HepG2 (cell line): ENCODE results near the gene EFCAB3. TPM values are rescaled to one million over a fixed set of nuclear protein-coding genes. Genes with fewer than 3 reads are reported as not detected.

Experiments
- ATAC-seq: fragments of 200-7000 bp; cut with Tn5 transposase; 3 replicates; pipeline ENCODE4 v1.9.1; 2020; ENCODE audit warnings: mild to moderate bottlenecking, moderate library complexity
- Bru-seq: library from RNA; stranded (reverse); fragments of 400-500 nt; gene quantifications from one replicate; lab custom pipeline; 2021; lab: Mats Ljungman, UMichigan
- BruChase-seq, 2 experiments: library from RNA; stranded (reverse); fragments of 400-500 nt; gene quantifications; one replicate each; lab custom pipeline; 2021; lab: Mats Ljungman, UMichigan
- BruUV-seq: library from RNA; stranded (reverse); fragments of 400-500 nt; replicated peaks from 2 replicates; lab custom pipeline; 2021; lab: Mats Ljungman, UMichigan
- CTCF ChIA-PET: fragments of 300-600 bp; formaldehyde crosslinking; extraction: SDS; loops from one replicate; lab custom pipeline; 2021; ENCODE audit warnings: low total read pairs, inconsistent platforms, low intra/inter-chr PET ratio; lab: Yijun Ruan, JAX
- POLR2A ChIA-PET: fragments of 350-600 bp; sonication (Branson Sonifier 250); formaldehyde crosslinking; loops from one replicate; lab custom pipeline; 2020; ENCODE audit warnings: antibody characterized with exemption, inconsistent platforms; lab: Yijun Ruan, JAX
- DNase-seq: peaks from one replicate; pipeline ENCODE4 v3.0.0-alpha.2; 2015; ENCODE audit warnings: low spot score
- FAIRE-seq: peaks from 3 replicates; lab custom pipeline; 2011; peaks lifted over from hg19 to GRCh38; lab: Jason Lieb, UNC
- H2AFZ ChIP-seq: one replicate; pipeline ENCODE4 v1.6.1; 2011; ENCODE audit warnings: low read length, inconsistent platforms
- H3K27ac ChIP-seq: fragments of 300-600 bp; 3 replicates; pipeline ENCODE4 v1.8.0; 2011; ENCODE audit warnings: mixed run types, mild to moderate bottlenecking, mixed read lengths, low read length, inconsistent platforms; ENCODE audit not compliant: insufficient read depth; ENCODE audit errors: extremely low read length
- H3K27me3 ChIP-seq, 2 experiments: fragments of 200-600 bp in 1 of 2; 2 replicates in 1 of 2; 3 replicates in 1 of 2; pipeline versions ENCODE4 v1.6.0 to v1.8.0; 2011; ENCODE audit warnings: low read length in 2 of 2, mild to moderate bottlenecking in 2 of 2, moderate library complexity in 2 of 2, inconsistent platforms in 1 of 2; ENCODE audit not compliant: insufficient read depth in 2 of 2, control insufficient read depth in 1 of 2
- H3K36me3 ChIP-seq, 2 experiments: fragments of 200-600 bp in 1 of 2; replicated peaks in 1 of 2; 2 replicates in 1 of 2; 3 replicates in 1 of 2; pipeline versions ENCODE4 v1.5.1 to v1.8.0; 2011; ENCODE audit warnings: low read length in 2 of 2, inconsistent platforms in 1 of 2; ENCODE audit not compliant: insufficient read depth in 2 of 2, control insufficient read depth in 1 of 2
- H3K4me1 ChIP-seq: 2 replicates; pipeline ENCODE4 v1.5.1; 2012; ENCODE audit warnings: low read length, inconsistent platforms; ENCODE audit not compliant: insufficient read depth
- H3K4me2 ChIP-seq: 2 replicates; pipeline ENCODE4 v1.6.0; 2011; ENCODE audit warnings: low read depth, low read length, inconsistent platforms
- H3K4me3 ChIP-seq, 3 experiments: fragments of 200-600 bp in 1 of 3; sonication (generic), shearing (Covaris generic) in 1 of 3; replicated peaks in 1 of 3; 2 replicates each; pipeline ENCODE4 v1.5.1; 2011 to 2016; ENCODE audit warnings: low read length in 3 of 3, inconsistent platforms in 2 of 3, low read depth in 2 of 3, mild to moderate bottlenecking in 2 of 3, control low read depth in 1 of 3, mixed read lengths in 1 of 3; ENCODE audit not compliant: insufficient read depth in 1 of 3
- H3K79me2 ChIP-seq: one replicate; pipeline ENCODE4 v1.6.1; 2011; ENCODE audit warnings: low read length, inconsistent platforms; ENCODE audit not compliant: insufficient read depth
- H3K9ac ChIP-seq: 2 replicates; pipeline ENCODE4 v1.6.0; 2011; ENCODE audit warnings: mild to moderate bottlenecking, low read depth, low read length, inconsistent platforms; ENCODE audit not compliant: insufficient read depth
- H3K9me3 ChIP-seq: 2 replicates; pipeline ENCODE4 v1.5.1; 2012; ENCODE audit warnings: mild to moderate bottlenecking, low read length
- H4K20me1 ChIP-seq: 2 replicates; pipeline ENCODE4 v1.6.0; 2011; ENCODE audit warnings: inconsistent platforms, mild to moderate bottlenecking, low read length, moderate library complexity; ENCODE audit not compliant: insufficient read depth
- AKAP8 ChIP-seq: sonication (generic); formaldehyde crosslinking; IDR thresholded peaks from 2 replicates; pipeline ENCODE4 v1.5.1; 2020; ENCODE audit warnings: mild to moderate bottlenecking, missing genetic modification reagents
- EZH2 ChIP-seq: conservative IDR thresholded peaks from 2 replicates; pipeline ENCODE4 v1.6.1; 2012; ENCODE audit warnings: mild to moderate bottlenecking, low read depth, low read length, moderate library complexity
- FOXA1 ChIP-seq, 2 experiments: fragments of 450-650 bp in 1 of 2; sonication (generic) in 1 of 2; formaldehyde crosslinking in 1 of 2; IDR thresholded peaks; 2 replicates each; pipeline versions ENCODE4 v1.4.0 to v1.6.1; 2016 to 2020; ENCODE audit warnings: missing genetic modification reagents in 1 of 2
- KDM4B ChIP-seq: sonication (generic); formaldehyde crosslinking; IDR thresholded peaks from 2 replicates; pipeline ENCODE4 v1.4.0; 2020; ENCODE audit warnings: missing genetic modification reagents
- NR3C1 ChIP-seq: sonication (generic); formaldehyde crosslinking; IDR thresholded peaks from 2 replicates; pipeline ENCODE4 v1.4.0; 2020; ENCODE audit warnings: missing genetic modification reagents
- TRIM24 ChIP-seq: sonication (generic); formaldehyde crosslinking; IDR thresholded peaks from 2 replicates; pipeline ENCODE4 v1.8.0; 2022; ENCODE audit warnings: mild to moderate bottlenecking, missing genetic modification reagents
- ZNF790 ChIP-seq: sonication (generic); formaldehyde crosslinking; IDR thresholded peaks from 2 replicates; pipeline ENCODE4 v1.8.0; 2022; ENCODE audit warnings: missing genetic modification reagents, mild to moderate bottlenecking, borderline replicate concordance
- ZSCAN12 ChIP-seq: sonication (generic); formaldehyde crosslinking; IDR thresholded peaks from 2 replicates; pipeline ENCODE4 v1.9.0; 2021; ENCODE audit warnings: mild to moderate bottlenecking, missing genetic modification reagents
- WGBS: methylation state at CpG from one replicate; pipeline ENCODE4 v1.1.6; 2017; ENCODE audit warnings: low lambda C conversion rate; 5-methylcytosine and 5-hydroxymethylcytosine counted together
- in situ Hi-C: cut with HindIII; loops from 2 replicates; pipeline ENCODE4 v1.10.0; 2017; ENCODE audit warnings: low pct_unique_long_range_greater_than_20kb; ENCODE audit not compliant: extremely low pct_ligation_motif_present
- intact Hi-C: fragments of 100-400 bp; cut with micrococcal nuclease; formaldehyde crosslinking; loops from one replicate; pipeline ENCODE4 v1.10.0; 2022; ENCODE audit not compliant: unreplicated experiment
- long read RNA-seq, 2 experiments: library from RNA in 1 of 2; library from polyadenylated mRNA in 1 of 2; stranded (forward) in 1 of 2; unstranded in 1 of 2; transcript quantifications; one replicate each; pipeline ENCODE4 v2.0.0, GENCODE V29; 2019 to 2022
- polyA minus RNA-seq, 3 experiments: library from RNA; depleted of rRNA, polyadenylated mRNA; stranded (reverse); fragments of >200 nt; gene quantifications; 2 replicates each; pipeline ENCODE4 v1.2.3, GENCODE V29; 2011; ENCODE audit warnings: low replicate concordance in 1 of 3
- polyA plus RNA-seq, 8 experiments: library from polyadenylated mRNA; depleted of rRNA in 3 of 8; stranded (reverse) in 7 of 8; unstranded in 1 of 8; fragments of >200 nt; fragmentation: Illumina TruSeq in 4 of 8; extraction: Trizol in 4 of 8; gene quantifications; 2 replicates each; pipeline versions ENCODE4 v1.2.1 to v1.2.3, GENCODE V29; 2011 to 2016; ENCODE audit warnings: low read depth in 4 of 8, missing spikeins in 1 of 8, mixed read lengths in 1 of 8; ENCODE audit not compliant: insufficient read depth in 1 of 8
- total RNA-seq, 5 experiments: library from RNA; depleted of rRNA; stranded (reverse); fragments of >200 nt; fragmentation: Illumina TruSeq; extraction: Trizol; gene quantifications; 2 replicates each; pipeline ENCODE4 v1.2.3, GENCODE V29; 2016; ENCODE audit warnings: low read depth in 1 of 5
- TF ChIP-seq, protein P1 (sequence below): sonication (generic); formaldehyde crosslinking; conservative IDR thresholded peaks from 2 replicates; pipeline ENCODE4 v1.4.0; 2020; ENCODE audit warnings: missing genetic modification reagents
- TF ChIP-seq, protein P2 (sequence below): sonication (generic); formaldehyde crosslinking; IDR thresholded peaks from 2 replicates; pipeline ENCODE4 v1.4.0; 2020; ENCODE audit warnings: mild to moderate bottlenecking, missing genetic modification reagents
- TF ChIP-seq, protein P3 (sequence below): sonication (generic); formaldehyde crosslinking; IDR thresholded peaks from 2 replicates; pipeline ENCODE4 v1.4.0; 2020; ENCODE audit warnings: mild to moderate bottlenecking, missing genetic modification reagents
- TF ChIP-seq, protein P4 (sequence below): sonication (generic); formaldehyde crosslinking; IDR thresholded peaks from 2 replicates; pipeline ENCODE4 v1.5.0; 2020; ENCODE audit warnings: mild to moderate bottlenecking, missing genetic modification reagents

EFCAB3 gene
- total RNA-seq (2016; rRNA removed; fragmentation: Illumina TruSeq; extraction: Trizol) (not detected in 2 replicates), polyA plus RNA-seq (2011; rRNA removed) (not detected in 2 replicates), polyA minus RNA-seq (2011; rRNA and poly(A)+ RNA removed; ENCODE audit: low replicate concordance) (not detected in 2 replicates), Bru-seq, nascent RNA (percentile 3 among the genes with signal in this experiment), BruChase-seq, experiment 1, labeled RNA remaining after a 6-hour chase (not detected), BruChase-seq, experiment 2, labeled RNA remaining after a 2-hour chase (not detected)
- not detected in 2 replicates for total RNA-seq (2016; cell fraction: cytosol; rRNA removed; fragmentation: Illumina TruSeq; extraction: Trizol; ENCODE audit: low read depth)
- total RNA-seq (2016; cell fraction: insoluble cytoplasmic fraction; rRNA removed; fragmentation: Illumina TruSeq; extraction: Trizol), result not detected in 2 replicates
- total RNA-seq (2016; cell fraction: membrane; rRNA removed; fragmentation: Illumina TruSeq; extraction: Trizol), result not detected in 2 replicates
- total RNA-seq (2016; cell fraction: nucleus; rRNA removed; fragmentation: Illumina TruSeq; extraction: Trizol), result not detected in 2 replicates
- not detected in 2 replicates for polyA plus RNA-seq (2011; cell fraction: cytosol; rRNA removed)
- polyA plus RNA-seq (2011; cell fraction: nucleus; rRNA removed), result not detected in 2 replicates
- not detected in 2 replicates for polyA plus RNA-seq (2012)
- not detected in 2 replicates for polyA plus RNA-seq (2016; cell fraction: cytosol; fragmentation: Illumina TruSeq; extraction: Trizol; ENCODE audit: low read depth)
- not detected in 2 replicates for polyA plus RNA-seq (2016; cell fraction: insoluble cytoplasmic fraction; fragmentation: Illumina TruSeq; extraction: Trizol; ENCODE audit: low read depth)
- not detected in 2 replicates for polyA plus RNA-seq (2016; cell fraction: membrane; fragmentation: Illumina TruSeq; extraction: Trizol; ENCODE audit: low read depth)
- polyA plus RNA-seq (2016; cell fraction: nucleus; fragmentation: Illumina TruSeq; extraction: Trizol; ENCODE audit: insufficient read depth, low read depth), result not detected in 2 replicates
- not detected in 2 replicates for polyA minus RNA-seq (2011; cell fraction: cytosol; rRNA and poly(A)+ RNA removed)
- polyA minus RNA-seq (2011; cell fraction: nucleus; rRNA and poly(A)+ RNA removed), result not detected in 2 replicates
- long read RNA-seq, experiment 1, result 0 reads
- long read RNA-seq, experiment 2, result 0 reads

DNA sequence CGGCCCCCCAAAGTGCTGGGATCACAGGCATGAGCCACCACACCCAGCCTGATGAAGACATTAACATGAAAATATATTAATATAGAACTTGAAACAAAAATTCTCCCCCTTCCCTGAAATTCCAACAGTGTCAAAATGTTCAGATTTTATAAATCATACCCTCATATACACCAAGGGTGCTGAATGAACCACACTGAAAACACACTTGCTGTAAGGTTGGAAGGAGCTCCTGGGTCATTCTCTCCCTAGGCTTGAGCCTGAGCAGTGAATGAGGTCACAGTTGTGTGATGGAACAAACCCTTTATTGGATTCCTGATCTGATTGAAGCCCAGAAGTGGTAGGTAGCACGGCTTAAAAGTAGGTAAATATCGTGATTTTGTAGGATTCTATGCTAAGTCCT, at the start of gene EFCAB3:
Gene EFCAB3 (plus strand): TSS at position 301 of the 400 bp plus-strand sequence. CDS start 2,427 bp downstream, outside the sequence.
- H3K79me2 ChIP-seq, result no peaks in the 10 kb centered on the region
- FAIRE-seq (no peak), ATAC-seq (no peak), DNase-seq (no peak)
- no peaks in the 10 kb centered on the region for H4K20me1 ChIP-seq
- CTCF ChIA-PET, result no interaction called here
- H2AFZ ChIP-seq, result no peak within 1 kb of the TSS
- H3K27me3 ChIP-seq, result peaks cover 0 to 5% of the 10 kb centered on the region in 2 experiments; a peak in 1 of 5 replicates
- no TSS peak for BruUV-seq
- no peak within 1 kb of the TSS for H3K4me2 ChIP-seq
- intact Hi-C loops, result no loop called here
- 11% methylated on average over 3 of the region's 3 CpGs for WGBS
- no peak within 1 kb of the TSS for H3K9ac ChIP-seq
- no peaks in the 10 kb centered on the region for H3K9me3 ChIP-seq
- H3K4me3 ChIP-seq, result no peak within 1 kb of the TSS
- no peaks in the 10 kb centered on the region for H3K4me1 ChIP-seq
- no peaks in the 10 kb centered on the region for H3K36me3 ChIP-seq
- POLR2A ChIA-PET, result no interaction called here
- no peak within 1 kb of the TSS for H3K27ac ChIP-seq
- in situ Hi-C loops, result no loop called here
- TF ChIP-seq, protein P1, sequence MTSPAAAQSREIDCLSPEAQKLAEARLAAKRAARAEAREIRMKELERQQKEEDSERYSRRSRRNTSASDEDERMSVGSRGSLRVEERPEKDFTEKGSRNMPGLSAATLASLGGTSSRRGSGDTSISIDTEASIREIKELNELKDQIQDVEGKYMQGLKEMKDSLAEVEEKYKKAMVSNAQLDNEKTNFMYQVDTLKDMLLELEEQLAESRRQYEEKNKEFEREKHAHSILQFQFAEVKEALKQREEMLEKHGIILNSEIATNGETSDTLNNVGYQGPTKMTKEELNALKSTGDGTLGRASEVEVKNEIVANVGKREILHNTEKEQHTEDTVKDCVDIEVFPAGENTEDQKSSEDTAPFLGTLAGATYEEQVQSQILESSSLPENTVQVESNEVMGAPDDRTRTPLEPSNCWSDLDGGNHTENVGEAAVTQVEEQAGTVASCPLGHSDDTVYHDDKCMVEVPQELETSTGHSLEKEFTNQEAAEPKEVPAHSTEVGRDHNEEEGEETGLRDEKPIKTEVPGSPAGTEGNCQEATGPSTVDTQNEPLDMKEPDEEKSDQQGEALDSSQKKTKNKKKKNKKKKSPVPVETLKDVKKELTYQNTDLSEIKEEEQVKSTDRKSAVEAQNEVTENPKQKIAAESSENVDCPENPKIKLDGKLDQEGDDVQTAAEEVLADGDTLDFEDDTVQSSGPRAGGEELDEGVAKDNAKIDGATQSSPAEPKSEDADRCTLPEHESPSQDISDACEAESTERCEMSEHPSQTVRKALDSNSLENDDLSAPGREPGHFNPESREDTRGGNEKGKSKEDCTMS (CRISPR knock-in tag), result no peak
- TF ChIP-seq, protein P2, sequence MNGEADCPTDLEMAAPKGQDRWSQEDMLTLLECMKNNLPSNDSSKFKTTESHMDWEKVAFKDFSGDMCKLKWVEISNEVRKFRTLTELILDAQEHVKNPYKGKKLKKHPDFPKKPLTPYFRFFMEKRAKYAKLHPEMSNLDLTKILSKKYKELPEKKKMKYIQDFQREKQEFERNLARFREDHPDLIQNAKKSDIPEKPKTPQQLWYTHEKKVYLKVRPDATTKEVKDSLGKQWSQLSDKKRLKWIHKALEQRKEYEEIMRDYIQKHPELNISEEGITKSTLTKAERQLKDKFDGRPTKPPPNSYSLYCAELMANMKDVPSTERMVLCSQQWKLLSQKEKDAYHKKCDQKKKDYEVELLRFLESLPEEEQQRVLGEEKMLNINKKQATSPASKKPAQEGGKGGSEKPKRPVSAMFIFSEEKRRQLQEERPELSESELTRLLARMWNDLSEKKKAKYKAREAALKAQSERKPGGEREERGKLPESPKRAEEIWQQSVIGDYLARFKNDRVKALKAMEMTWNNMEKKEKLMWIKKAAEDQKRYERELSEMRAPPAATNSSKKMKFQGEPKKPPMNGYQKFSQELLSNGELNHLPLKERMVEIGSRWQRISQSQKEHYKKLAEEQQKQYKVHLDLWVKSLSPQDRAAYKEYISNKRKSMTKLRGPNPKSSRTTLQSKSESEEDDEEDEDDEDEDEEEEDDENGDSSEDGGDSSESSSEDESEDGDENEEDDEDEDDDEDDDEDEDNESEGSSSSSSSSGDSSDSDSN (CRISPR knock-in tag), result no peak
- no peak for TF ChIP-seq EZH2
- TF ChIP-seq, protein P3, sequence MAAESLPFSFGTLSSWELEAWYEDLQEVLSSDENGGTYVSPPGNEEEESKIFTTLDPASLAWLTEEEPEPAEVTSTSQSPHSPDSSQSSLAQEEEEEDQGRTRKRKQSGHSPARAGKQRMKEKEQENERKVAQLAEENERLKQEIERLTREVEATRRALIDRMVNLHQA (CRISPR knock-in tag), result no peak
- TF ChIP-seq TRIM24 (CRISPR knock-in tag), result no peak
- no peak for TF ChIP-seq KDM4B
- no peak for TF ChIP-seq ZNF790 (CRISPR knock-in tag)
- TF ChIP-seq AKAP8 (CRISPR knock-in tag), result no peak
- TF ChIP-seq FOXA1 (IDR thresholded peaks at IDR 0.05), result no peak
- TF ChIP-seq FOXA1 (CRISPR knock-in tag; IDR thresholded peaks at IDR 0.05), result no peak
- TF ChIP-seq NR3C1 (CRISPR knock-in tag), result no peak
- TF ChIP-seq, protein P4, sequence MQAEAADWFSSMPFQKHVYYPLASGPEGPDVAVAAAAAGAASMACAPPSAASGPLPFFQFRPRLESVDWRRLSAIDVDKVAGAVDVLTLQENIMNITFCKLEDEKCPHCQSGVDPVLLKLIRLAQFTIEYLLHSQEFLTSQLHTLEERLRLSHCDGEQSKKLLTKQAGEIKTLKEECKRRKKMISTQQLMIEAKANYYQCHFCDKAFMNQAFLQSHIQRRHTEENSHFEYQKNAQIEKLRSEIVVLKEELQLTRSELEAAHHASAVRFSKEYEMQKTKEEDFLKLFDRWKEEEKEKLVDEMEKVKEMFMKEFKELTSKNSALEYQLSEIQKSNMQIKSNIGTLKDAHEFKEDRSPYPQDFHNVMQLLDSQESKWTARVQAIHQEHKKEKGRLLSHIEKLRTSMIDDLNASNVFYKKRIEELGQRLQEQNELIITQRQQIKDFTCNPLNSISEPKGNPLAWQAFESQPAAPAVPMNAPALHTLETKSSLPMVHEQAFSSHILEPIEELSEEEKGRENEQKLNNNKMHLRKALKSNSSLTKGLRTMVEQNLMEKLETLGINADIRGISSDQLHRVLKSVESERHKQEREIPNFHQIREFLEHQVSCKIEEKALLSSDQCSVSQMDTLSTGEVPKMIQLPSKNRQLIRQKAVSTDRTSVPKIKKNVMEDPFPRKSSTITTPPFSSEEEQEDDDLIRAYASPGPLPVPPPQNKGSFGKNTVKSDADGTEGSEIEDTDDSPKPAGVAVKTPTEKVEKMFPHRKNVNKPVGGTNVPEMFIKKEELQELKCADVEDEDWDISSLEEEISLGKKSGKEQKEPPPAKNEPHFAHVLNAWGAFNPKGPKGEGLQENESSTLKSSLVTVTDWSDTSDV (CRISPR knock-in tag), result no peak
- no peak for TF ChIP-seq ZSCAN12
